Neural cell (in vitro differentiated cells): ENCODE data around the gene SH2D3A.
"Not testable (repeated sequence)": the region's sequence is repeated elsewhere in the genome, so short reads cannot be mapped to it uniquely, and the experiment has no call there.

Experiments used
- CTCF ChIP-seq: fragments of 450-650 bp; IDR thresholded peaks from 2 replicates; pipeline ENCODE4 v1.5.1; 2014; ENCODE audit warnings: antibody characterized with exemption, mild to moderate bottlenecking, moderate library complexity; ENCODE audit not compliant: poor library complexity, severe bottlenecking
- EP300 ChIP-seq: fragments of 450-650 bp; conservative IDR thresholded peaks from 2 replicates; pipeline ENCODE4 v1.6.1; 2014; ENCODE audit warnings: antibody characterized with exemption, mild to moderate bottlenecking, moderate library complexity; ENCODE audit not compliant: poor library complexity, severe bottlenecking
- POLR2AphosphoS5 ChIP-seq: IDR thresholded peaks from 2 replicates; pipeline ENCODE4 v1.6.1; 2012
- RAD21 ChIP-seq: fragments of 450-650 bp; conservative IDR thresholded peaks from 2 replicates; pipeline ENCODE4 v1.6.1; 2014; ENCODE audit warnings: antibody characterized with exemption, mild to moderate bottlenecking, moderate library complexity
- SMC3 ChIP-seq: fragments of 450-650 bp; conservative IDR thresholded peaks from 2 replicates; pipeline ENCODE4 v1.6.1; 2014; ENCODE audit warnings: antibody characterized with exemption, mild to moderate bottlenecking, moderate library complexity; ENCODE audit not compliant: poor library complexity

GRCh38 chr19:6748543-6748942, 18.7 kb downstream of the SH2D3A start:
- not testable (repeated sequence) for TF ChIP-seq POLR2AphosphoS5, RAD21, SMC3, CTCF, EP300
